GM18520 (cell line): ENCODE measurements around the gene IBA57.

Experiments
- ATAC-seq: cut with Tn5 transposase; IDR thresholded peaks from one replicate; pipeline ENCODE4 v1.9.1; 2021; ENCODE audit not compliant: unreplicated experiment

IBA57 gene

GRCh38 chr1:228144193-228144992 is 21.2 kb upstream of the IBA57 start:
- no peak for ATAC-seq

DNA sequence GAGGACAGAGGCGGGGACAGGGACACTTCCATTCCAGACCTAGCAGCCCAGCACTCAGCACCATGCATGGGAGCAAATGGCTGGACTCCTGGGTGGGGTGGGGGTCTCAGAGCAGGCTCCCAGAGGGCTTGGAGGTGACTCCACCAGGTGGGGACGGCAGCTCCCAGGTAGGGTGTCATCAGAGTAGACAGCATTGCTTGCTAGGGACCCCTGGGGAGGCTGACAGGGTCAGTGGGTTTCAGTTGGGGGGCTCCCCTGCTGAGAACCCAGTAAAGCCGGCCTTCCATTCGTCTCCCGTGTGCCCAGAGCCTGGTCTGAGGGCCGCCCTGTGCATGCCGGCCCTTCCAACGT is 20.6 kb upstream of the IBA57 start:
- ATAC-seq = no peak

DNA sequence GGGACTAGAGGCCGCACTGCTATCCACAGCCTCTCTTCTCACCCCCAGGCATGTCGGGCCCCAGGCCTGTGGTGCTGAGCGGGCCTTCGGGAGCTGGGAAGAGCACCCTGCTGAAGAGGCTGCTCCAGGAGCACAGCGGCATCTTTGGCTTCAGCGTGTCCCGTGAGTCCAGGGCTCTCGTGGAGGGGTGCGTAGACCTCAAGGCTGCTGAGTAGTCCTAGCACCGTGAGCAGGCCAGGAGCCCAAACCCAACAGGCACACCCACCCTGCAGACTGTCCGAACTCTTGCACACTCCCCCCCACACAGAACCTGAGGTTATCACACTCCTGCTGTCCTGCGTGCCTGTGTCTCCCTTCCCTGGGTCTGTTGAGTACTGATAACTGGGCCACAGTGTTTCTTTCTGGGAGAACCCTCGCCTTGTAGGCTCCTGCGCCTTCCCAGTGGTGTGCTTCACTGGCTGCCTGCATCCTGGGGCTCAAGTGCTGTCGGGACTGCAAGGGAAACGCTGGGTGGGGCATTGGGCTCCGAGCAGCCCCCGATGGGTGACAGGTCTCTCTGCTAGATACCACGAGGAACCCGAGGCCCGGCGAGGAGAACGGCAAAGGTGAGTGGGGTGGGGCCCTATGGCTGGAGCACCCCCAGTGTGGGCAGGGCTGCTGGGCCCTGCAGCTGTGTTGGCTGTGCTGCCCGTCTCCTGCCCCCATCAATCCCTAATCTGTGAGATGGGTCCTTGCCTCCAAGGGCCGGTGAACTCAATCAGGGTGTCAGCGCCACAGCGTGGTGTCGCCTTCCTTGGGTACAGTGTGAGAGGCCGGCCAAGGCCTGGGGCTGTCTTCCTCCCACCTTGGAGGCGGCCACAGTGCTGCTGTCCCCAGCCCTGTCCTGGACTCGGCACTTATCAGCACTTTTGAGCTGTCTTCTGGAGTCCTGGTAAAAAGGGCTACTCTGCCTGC is 19.9 kb upstream of the IBA57 start:
- ATAC-seq = no peak

- ATAC-seq = no peak
Measured at GRCh38 chr1:228146417-228147150, 19.0 kb upstream of the IBA57 start.

DNA sequence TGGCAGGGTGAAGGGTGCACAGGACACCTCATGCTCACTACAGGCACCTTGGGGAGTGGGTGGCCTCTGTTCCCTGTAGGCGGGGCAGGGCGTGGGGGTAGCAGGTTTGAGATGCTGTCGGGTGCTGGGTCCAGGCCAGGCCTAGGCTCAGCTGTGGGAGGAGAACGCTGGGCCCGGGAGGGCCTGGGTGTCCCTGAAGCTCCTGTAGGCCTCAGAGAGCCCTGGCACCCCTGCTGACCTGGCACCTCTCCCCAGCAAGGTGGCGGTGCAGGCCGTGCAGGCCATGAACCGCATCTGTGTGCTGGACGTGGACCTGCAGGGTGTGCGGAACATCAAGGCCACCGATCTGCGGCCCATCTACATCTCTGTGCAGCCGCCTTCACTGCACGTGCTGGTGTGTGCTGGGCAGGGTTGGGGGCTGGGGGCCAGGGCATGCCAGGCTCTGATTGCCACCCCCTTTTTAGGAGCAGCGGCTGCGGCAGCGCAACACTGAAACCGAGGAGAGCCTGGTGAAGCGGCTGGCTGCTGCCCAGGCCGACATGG is 18.4 kb upstream of the IBA57 start:
- no peak for ATAC-seq

DNA sequence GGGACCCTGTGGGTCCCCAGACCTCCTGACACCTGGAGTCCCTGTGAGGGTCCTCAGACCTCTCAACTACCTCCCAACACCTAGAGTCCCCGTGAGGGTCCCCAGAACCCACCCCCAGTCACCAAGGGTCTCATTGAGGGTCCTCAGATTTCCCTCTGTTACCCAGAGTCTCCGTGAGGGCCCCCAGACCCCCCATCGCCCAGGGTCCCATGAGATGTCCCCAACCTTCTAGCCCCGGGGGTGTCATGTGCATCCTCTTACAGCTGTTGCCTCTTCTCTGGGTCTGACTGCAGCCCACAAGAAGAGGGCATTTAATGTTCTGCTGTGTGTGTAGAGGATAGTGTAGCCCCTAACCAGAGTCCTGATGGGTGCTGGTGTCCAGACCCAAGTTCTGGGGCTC is 17.8 kb upstream of the IBA57 start:
- no peak for ATAC-seq

- no peak for ATAC-seq
Measured at GRCh38 chr1:228148196-228148861, 17.3 kb upstream of the IBA57 start.

DNA sequence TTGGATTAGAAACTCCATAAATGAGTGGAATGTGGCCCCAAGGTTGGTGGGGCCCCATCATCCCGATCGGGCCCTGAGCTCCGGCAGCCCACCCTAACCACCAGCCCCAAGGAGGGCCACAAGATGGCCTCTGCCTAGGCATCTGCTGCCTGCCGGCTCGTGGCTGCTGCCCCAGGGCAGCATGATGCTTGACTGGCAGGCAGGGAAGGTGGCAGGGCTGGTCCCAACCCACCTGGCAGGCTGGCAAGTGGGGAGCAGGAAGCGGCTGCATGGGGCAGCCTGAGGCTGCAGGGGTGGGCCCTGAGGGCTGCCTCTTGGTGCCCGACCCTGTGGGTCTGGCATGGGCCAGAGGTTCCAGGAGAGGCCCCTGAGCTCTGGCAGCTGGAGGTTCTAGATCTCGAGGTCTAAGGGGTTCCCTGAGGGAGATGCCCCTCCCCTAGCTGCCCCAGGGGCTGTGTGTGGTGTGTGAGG is 16.6 kb upstream of the IBA57 start:
- ATAC-seq = no peak

GRCh38 chr1:228149406-228150119 is 16.0 kb upstream of the IBA57 start, which contains the start of gene GJC2:
Gene GJC2, plus strand, starts transcription at chr1:228149930. Its CDS starts 7,829 bp downstream, at chr1:228157759.
- ATAC-seq = no peak

GRCh38 chr1:228150120-228150460 is 15.5 kb upstream of the IBA57 start:
- no peak for ATAC-seq

- ATAC-seq = no peak
Measured at GRCh38 chr1:228150461-228151179, 15.0 kb upstream of the IBA57 start.

DNA sequence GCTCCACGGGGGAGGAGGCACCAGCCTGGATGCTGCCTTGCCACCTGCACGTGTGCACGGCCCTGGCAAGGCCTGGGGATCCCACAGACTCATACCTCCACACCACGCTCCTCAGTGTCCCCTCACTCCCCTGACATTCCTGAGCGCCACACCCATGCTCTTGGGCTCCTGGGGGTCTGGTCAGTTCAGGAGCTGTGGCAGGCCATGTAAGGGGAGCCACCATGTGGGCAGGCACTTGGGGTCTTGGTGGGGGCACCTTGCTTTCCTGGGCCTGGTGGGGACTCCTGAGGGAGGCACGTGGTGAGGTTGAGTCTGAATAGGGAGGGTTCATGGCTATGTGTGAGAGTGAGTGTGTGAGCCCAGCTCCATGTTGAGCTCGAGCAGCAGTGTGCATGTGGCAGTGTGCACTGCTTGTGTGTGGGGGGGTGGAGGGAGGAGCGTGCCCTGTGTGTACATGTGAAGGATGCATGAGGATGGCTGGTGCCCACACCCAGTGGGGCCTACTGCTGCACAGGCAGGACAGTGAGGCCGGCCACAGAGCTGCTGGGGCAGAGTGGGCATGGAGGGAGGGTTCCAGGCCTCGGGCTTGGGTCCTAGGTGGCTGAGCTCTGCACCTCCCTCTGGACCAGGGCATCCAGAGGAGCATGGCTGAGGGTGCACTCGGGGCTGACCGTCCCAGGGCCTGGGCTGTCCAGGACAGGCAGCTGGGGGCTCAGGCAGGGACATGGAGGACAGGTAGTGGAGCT is 14.3 kb upstream of the IBA57 start:
- no peak for ATAC-seq

- ATAC-seq = no peak
Measured at GRCh38 chr1:228152097-228152917, 13.3 kb upstream of the IBA57 start.

DNA sequence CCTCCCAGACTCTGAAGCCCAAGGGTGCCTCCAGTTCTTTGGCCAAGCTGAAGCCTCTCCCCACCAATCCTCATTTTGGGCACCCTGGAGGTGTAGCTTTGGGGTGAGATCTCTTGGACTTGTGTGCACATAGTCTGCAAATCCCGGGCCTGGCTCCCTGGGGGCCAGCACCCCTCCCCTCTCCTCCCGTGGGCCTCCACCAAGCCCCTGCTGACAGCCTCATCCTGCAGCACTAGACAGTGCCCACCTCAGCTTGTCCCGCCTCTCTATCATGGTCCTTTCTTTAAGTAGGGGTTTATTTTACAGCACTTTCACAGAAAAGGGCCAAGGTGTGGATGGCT is 12.7 kb upstream of the IBA57 start:
- no peak for ATAC-seq

- ATAC-seq = no peak
Measured at GRCh38 chr1:228154021-228154669, 11.5 kb upstream of the IBA57 start.

DNA sequence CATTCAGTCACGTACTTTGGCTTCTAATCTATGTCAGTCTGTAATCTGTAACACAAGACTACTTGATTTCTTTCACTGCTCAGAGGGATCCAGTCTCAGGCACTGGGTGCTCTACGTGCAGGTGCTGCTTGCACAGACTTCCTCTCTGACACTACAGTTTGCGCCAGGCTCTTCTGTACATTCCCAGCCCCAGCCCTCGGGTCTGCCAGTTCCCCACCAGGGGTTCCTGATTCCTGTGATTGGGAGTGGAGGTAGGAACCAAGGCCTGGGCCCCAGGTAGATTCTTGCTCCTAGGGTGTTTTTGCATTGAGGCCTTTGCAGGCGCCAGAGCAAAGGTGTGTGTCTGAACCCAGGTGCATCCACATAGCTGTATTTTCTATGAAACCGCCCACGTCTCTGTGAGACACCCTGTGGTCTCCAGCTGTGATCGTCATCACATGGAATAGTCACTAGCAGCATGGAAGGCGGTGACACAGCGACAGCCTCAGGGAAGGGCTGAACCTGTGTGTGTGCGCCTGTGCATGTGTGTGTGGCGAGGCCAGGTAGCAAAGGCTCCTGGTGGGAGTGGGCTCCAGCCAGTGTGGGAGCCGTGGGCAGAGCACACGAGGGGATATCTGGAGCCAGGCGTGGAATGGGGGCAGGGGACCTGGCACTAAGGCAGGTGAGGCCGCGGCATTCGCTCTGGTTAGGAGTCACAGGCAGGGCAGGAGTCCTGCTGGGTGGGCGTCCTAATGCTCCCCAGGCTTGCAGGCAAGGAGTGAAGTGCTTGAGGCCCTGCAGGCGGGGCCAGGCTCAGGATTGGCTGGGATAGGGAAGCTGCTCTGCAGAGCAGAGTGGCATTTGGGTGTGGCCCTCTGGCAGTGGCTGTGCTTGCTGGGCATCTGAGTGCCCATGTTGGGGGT is 10.7 kb upstream of the IBA57 start:
- no peak for ATAC-seq
